Neural cell (in vitro differentiated cells): ENCODE data around the gene MST1. TPM values are rescaled to one million over a fixed set of nuclear protein-coding genes. Genes with fewer than 3 reads are reported as not detected.

Source experiments
- H2AFZ ChIP-seq: fragments of 200-600, 300-800 bp; sonication (generic), shearing (Covaris generic); 2 replicates; pipeline ENCODE4 v1.6.0; 2014; ENCODE audit warnings: low read depth, mild to moderate bottlenecking, antibody characterized with exemption, low read length, moderate library complexity
- H3F3A ChIP-seq: fragments of 200-600 bp; shearing (Covaris generic); 2 replicates; pipeline ENCODE4 v1.6.1; 2016; ENCODE audit warnings: mild to moderate bottlenecking, moderate library complexity, mixed read lengths, antibody characterized with exemption, low read length; ENCODE audit not compliant: insufficient read depth, poor library complexity, severe bottlenecking
- H3K27ac ChIP-seq: fragments of 200-600, 300-800 bp; sonication (generic), shearing (Covaris generic); 2 replicates; pipeline ENCODE4 v1.5.1; 2014; ENCODE audit warnings: mild to moderate bottlenecking, low read length, moderate library complexity
- H3K27me3 ChIP-seq: fragments of 300-800, 200-600 bp; sonication (generic), shearing (Covaris generic); 2 replicates; pipeline ENCODE4 v1.6.0; 2014; ENCODE audit warnings: mild to moderate bottlenecking, low read depth, low read length, moderate library complexity; ENCODE audit not compliant: insufficient read depth
- H3K36me3 ChIP-seq: fragments of 300-800, 200-600 bp; sonication (generic), shearing (Covaris generic); 2 replicates; pipeline ENCODE4 v1.5.1; 2014; ENCODE audit warnings: mild to moderate bottlenecking, antibody characterized with exemption, low read length, moderate library complexity; ENCODE audit not compliant: insufficient read depth
- H3K4me2 ChIP-seq: fragments of 300-800, 200-600 bp; sonication (generic), shearing (Covaris generic); 2 replicates; pipeline ENCODE4 v1.6.0; 2014; ENCODE audit warnings: mild to moderate bottlenecking, low read length
- H3K4me3 ChIP-seq: fragments of 300-800, 200-600 bp; sonication (generic), shearing (Covaris generic); 2 replicates; pipeline ENCODE4 v1.5.1; 2014; ENCODE audit warnings: mild to moderate bottlenecking, low read length, moderate library complexity
- H3K79me2 ChIP-seq: fragments of 200-600 bp; shearing (Covaris generic); replicated peaks from 2 replicates; pipeline ENCODE4 v1.6.0; 2014; ENCODE audit warnings: mild to moderate bottlenecking, low read length, moderate library complexity; ENCODE audit not compliant: insufficient read depth
- H3K9ac ChIP-seq: fragments of 300-800, 200-600 bp; sonication (generic), shearing (Covaris generic); 2 replicates; pipeline ENCODE4 v1.6.1; 2016; ENCODE audit warnings: mild to moderate bottlenecking, low read length, mixed read lengths
- H3K9me2 ChIP-seq: fragments of 200-600 bp; shearing (Covaris generic); 2 replicates; pipeline ENCODE4 v1.6.1; 2016; ENCODE audit warnings: mild to moderate bottlenecking, low read length, mixed read lengths; ENCODE audit not compliant: insufficient read depth
- H3K9me3 ChIP-seq: fragments of 200-600, 300-800 bp; sonication (generic), shearing (Covaris generic); 2 replicates; pipeline ENCODE4 v1.6.1; 2016; ENCODE audit warnings: mild to moderate bottlenecking, mixed run types, low read length, moderate library complexity, mixed read lengths
- H4K20me1 ChIP-seq: fragments of 200-600 bp; shearing (Covaris generic); 2 replicates; pipeline ENCODE4 v1.6.1; 2016; ENCODE audit warnings: mild to moderate bottlenecking, mixed run types; ENCODE audit not compliant: insufficient read depth
- EP300 ChIP-seq: fragments of 450-650 bp; conservative IDR thresholded peaks from 2 replicates; pipeline ENCODE4 v1.6.1; 2014; ENCODE audit warnings: antibody characterized with exemption, mild to moderate bottlenecking, moderate library complexity; ENCODE audit not compliant: poor library complexity, severe bottlenecking
- EZH2 ChIP-seq: fragments of 200-600, 300-800 bp; shearing (Covaris generic), sonication (generic); IDR thresholded peaks from 2 replicates; pipeline ENCODE4 v1.6.1; 2014; ENCODE audit warnings: antibody characterized with exemption, low read length, borderline replicate concordance, mild to moderate bottlenecking; ENCODE audit not compliant: insufficient read depth, poor library complexity, severe bottlenecking
- MXI1 ChIP-seq: fragments of 450-650 bp; conservative IDR thresholded peaks from 2 replicates; pipeline ENCODE4 v1.6.1; 2014; ENCODE audit warnings: antibody characterized with exemption, mild to moderate bottlenecking; ENCODE audit not compliant: poor library complexity, severe bottlenecking
- POLR2AphosphoS5 ChIP-seq: IDR thresholded peaks from 2 replicates; pipeline ENCODE4 v1.6.1; 2012
- RAD21 ChIP-seq: fragments of 450-650 bp; conservative IDR thresholded peaks from 2 replicates; pipeline ENCODE4 v1.6.1; 2014; ENCODE audit warnings: antibody characterized with exemption, mild to moderate bottlenecking, moderate library complexity
- REST ChIP-seq: IDR thresholded peaks from 2 replicates; pipeline ENCODE4 v1.6.1; 2012; ENCODE audit warnings: borderline replicate concordance
- SMC3 ChIP-seq: fragments of 450-650 bp; conservative IDR thresholded peaks from 2 replicates; pipeline ENCODE4 v1.6.1; 2014; ENCODE audit warnings: antibody characterized with exemption, mild to moderate bottlenecking, moderate library complexity; ENCODE audit not compliant: poor library complexity
- TAF1 ChIP-seq: IDR thresholded peaks from 2 replicates; pipeline ENCODE4 v1.6.1; 2012; ENCODE audit warnings: low read depth
- polyA plus RNA-seq: library from polyadenylated mRNA; depleted of rRNA; stranded (reverse); fragments of >200 nt; gene quantifications from 2 replicates; pipeline ENCODE4 v1.2.3, GENCODE V29; 2014
- TF ChIP-seq, protein P1 (sequence below): fragments of 450-650 bp; IDR thresholded peaks from 2 replicates; pipeline ENCODE4 v1.5.1; 2014; ENCODE audit warnings: antibody characterized with exemption, mild to moderate bottlenecking, moderate library complexity; ENCODE audit not compliant: poor library complexity, severe bottlenecking

Gene MST1
- polyA plus RNA-seq, 1 donor from 2014 or later = 64.0 TPM

DNA sequence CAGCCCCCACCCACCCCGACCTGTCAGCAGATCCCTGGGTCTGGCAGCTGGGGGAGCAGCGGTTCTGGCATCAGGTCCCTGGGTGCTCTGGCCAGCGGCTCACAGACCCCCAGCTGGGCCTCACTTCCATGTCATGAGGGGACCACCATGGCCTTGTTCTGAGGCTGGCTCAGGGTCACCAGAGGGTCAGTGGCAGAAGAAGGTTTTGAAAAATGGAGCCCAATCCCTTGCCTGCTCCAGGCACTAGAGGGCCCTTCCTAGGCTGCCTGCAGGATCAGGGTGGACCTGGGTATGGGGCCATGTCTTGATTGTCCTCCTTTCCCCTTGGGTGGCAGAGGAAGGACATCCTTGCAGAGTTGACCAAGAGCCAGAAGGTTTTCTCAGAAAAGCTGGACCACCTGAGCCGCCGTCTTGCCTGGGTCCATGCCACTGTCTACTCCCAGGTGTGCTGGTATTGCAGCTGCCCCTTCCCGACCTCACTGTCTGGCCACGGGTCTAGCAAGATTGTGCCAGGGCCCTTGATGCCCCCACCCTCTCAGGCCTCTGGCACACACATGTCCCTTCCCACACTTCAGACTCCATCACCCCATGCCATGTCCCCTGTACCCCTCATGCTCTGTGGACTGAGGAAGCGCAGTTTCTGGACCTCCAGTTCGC lies 17.3 kb upstream of the MST1 start:
- TF ChIP-seq POLR2AphosphoS5 = no peak
- TF ChIP-seq RAD21 = no peak
- TF ChIP-seq EP300 = no peak
- no peak for TF ChIP-seq SMC3
- no peak for TF ChIP-seq EZH2
- no peak for TF ChIP-seq MXI1
- TF ChIP-seq, protein P1, sequence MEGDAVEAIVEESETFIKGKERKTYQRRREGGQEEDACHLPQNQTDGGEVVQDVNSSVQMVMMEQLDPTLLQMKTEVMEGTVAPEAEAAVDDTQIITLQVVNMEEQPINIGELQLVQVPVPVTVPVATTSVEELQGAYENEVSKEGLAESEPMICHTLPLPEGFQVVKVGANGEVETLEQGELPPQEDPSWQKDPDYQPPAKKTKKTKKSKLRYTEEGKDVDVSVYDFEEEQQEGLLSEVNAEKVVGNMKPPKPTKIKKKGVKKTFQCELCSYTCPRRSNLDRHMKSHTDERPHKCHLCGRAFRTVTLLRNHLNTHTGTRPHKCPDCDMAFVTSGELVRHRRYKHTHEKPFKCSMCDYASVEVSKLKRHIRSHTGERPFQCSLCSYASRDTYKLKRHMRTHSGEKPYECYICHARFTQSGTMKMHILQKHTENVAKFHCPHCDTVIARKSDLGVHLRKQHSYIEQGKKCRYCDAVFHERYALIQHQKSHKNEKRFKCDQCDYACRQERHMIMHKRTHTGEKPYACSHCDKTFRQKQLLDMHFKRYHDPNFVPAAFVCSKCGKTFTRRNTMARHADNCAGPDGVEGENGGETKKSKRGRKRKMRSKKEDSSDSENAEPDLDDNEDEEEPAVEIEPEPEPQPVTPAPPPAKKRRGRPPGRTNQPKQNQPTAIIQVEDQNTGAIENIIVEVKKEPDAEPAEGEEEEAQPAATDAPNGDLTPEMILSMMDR = no peak
- no peak for TF ChIP-seq REST
- no peak for TF ChIP-seq TAF1
- no peaks in the 10 kb centered on the region for H3K27me3 ChIP-seq
- no peak overlapping the region for H3K27ac ChIP-seq
- H3K4me2 ChIP-seq = no peak overlapping the region
- no peak overlapping the region for H3K4me3 ChIP-seq
- no peaks in the 10 kb centered on the region for H4K20me1 ChIP-seq
- no peaks in the 10 kb centered on the region for H3K9me3 ChIP-seq
- H3K9ac ChIP-seq = no peak overlapping the region
- no peak overlapping the region for H2AFZ ChIP-seq
- no peaks in the 10 kb centered on the region for H3K9me2 ChIP-seq
- H3F3A ChIP-seq = no peaks in the 10 kb centered on the region
- no peaks in the 10 kb centered on the region for H3K36me3 ChIP-seq
- no peaks in the 10 kb centered on the region for H3K79me2 ChIP-seq

DNA sequence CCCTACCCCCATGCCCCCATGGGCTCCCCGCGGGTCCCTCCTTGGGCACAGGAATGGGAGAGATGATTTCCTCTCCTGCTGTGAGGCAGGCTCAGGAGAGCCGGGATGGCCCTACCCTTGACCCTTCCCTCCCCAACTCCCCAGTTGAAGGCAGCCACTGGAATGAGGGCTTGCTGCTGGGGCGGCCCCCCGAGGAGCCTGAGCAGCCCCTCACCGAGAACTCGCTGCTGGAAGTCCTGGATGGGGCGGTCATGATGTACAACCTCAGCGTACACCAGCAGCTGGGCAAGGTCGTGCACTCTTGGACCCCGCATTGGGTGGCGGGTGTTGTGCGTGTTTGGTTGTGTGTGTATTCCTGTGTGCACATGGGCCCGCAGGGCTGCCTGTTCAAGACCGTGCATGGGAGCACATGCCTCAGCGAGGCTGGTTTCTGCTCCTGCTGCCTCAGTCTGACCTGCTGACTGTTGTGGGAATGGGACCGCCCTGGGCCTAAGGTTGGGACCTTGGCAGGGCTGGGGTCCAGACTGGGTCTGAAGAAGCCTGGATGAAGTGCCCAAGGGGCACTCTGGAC lies 16.2 kb upstream of the MST1 start:
- no peaks in the 10 kb centered on the region for H3K27me3 ChIP-seq
- H3K4me3 ChIP-seq = no peak overlapping the region
- no peak overlapping the region for H2AFZ ChIP-seq
- no peak overlapping the region for H3K4me2 ChIP-seq
- no peaks in the 10 kb centered on the region for H3K36me3 ChIP-seq
- no peak overlapping the region for H3K9ac ChIP-seq
- H3K27ac ChIP-seq = no peak overlapping the region
- H3K79me2 ChIP-seq = no peaks in the 10 kb centered on the region
- no peaks in the 10 kb centered on the region for H4K20me1 ChIP-seq
- TF ChIP-seq SMC3 (no peak), REST (no peak), RAD21 (no peak), EZH2 (no peak), EP300 (no peak), POLR2AphosphoS5 (no peak), TAF1 (no peak), MXI1 (no peak)
- TF ChIP-seq, protein P1 = no peak
- H3K9me2 ChIP-seq = no peaks in the 10 kb centered on the region
- H3F3A ChIP-seq = no peaks in the 10 kb centered on the region
- no peaks in the 10 kb centered on the region for H3K9me3 ChIP-seq
